Body of pancreas (tissue), 4 donors: ENCODE measurements around the gene SLC35C1.

ENCODE experiments used
- POLR2A ChIP-seq, 3 donors: fragments of 450-650 bp; IDR thresholded peaks; one replicate each; pipeline ENCODE4 v1.6.1; 2016; ENCODE audit warnings: antibody characterized with exemption in 3 of 3, mild to moderate bottlenecking in 2 of 3
- TF ChIP-seq, protein P1 (sequence below), 7 experiments: fragments of 450-650 bp in 4 of 7; fragments of 200-600 bp in 3 of 7; sonication (generic) in 3 of 7; IDR thresholded peaks; one replicate each; pipeline ENCODE4 v1.5.1; 2016 to 2019; ENCODE audit warnings: antibody characterized with exemption in 7 of 7

GRCh38 chr11:45859661-45860140 lies 54.8 kb downstream of the SLC35C1 start:
- TF ChIP-seq POLR2A (IDR thresholded peaks at IDR 0.05): no peak
- TF ChIP-seq, protein P1, sequence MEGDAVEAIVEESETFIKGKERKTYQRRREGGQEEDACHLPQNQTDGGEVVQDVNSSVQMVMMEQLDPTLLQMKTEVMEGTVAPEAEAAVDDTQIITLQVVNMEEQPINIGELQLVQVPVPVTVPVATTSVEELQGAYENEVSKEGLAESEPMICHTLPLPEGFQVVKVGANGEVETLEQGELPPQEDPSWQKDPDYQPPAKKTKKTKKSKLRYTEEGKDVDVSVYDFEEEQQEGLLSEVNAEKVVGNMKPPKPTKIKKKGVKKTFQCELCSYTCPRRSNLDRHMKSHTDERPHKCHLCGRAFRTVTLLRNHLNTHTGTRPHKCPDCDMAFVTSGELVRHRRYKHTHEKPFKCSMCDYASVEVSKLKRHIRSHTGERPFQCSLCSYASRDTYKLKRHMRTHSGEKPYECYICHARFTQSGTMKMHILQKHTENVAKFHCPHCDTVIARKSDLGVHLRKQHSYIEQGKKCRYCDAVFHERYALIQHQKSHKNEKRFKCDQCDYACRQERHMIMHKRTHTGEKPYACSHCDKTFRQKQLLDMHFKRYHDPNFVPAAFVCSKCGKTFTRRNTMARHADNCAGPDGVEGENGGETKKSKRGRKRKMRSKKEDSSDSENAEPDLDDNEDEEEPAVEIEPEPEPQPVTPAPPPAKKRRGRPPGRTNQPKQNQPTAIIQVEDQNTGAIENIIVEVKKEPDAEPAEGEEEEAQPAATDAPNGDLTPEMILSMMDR (IDR thresholded peaks at IDR 0.05): no peak
